NCI-H2196 (cell line): ENCODE data around the gene MARCKS.

Experiments
- DNase-seq: peaks from one replicate; lab custom pipeline; 2025; ENCODE audit not compliant: unreplicated experiment; lab: John Stamatoyannopoulos, UW

MARCKS gene, protein sequence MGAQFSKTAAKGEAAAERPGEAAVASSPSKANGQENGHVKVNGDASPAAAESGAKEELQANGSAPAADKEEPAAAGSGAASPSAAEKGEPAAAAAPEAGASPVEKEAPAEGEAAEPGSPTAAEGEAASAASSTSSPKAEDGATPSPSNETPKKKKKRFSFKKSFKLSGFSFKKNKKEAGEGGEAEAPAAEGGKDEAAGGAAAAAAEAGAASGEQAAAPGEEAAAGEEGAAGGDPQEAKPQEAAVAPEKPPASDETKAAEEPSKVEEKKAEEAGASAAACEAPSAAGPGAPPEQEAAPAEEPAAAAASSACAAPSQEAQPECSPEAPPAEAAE

DNA sequence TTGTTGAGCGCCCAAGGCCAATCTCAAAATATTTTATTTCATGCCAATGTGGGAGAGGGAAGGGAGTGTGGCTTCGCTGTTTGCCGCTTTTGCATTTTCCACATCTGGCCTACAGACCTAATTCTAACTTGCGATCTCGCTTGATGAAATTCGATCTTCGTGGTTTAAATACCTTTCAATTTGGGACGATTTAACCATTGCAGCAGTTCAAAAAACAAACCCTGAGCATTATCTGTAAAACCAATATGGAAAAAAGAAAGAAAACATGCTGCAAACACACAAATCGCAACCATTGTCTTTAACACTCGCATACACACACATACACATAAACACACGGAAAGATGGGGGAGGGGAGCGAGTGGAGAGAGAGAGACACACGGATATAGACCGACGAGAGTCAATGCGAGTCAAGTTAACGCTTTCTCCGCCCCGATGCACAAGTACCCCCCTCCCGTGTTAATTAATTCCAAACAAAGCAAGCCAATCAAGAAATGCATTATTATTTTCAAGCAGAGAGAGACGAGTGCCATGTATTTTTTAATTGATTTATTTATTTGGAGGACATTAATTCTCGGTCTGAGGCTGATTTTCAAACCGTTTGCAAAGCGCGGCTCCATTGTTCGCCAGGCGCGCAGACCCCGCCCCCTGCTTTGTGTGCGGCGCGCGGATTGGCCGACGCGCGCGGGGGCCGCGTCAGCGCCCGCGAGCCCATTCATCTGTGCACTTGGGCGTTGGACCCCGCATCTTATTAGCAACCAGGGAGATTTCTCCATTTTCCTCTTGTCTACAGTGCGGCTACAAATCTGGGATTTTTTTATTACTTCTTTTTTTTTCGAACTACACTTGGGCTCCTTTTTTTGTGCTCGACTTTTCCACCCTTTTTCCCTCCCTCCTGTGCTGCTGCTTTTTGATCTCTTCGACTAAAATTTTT, at the start of gene MARCKS:
Gene MARCKS, plus strand, starts transcription at position 721 of the 931 bp plus-strand sequence. CDS start 401 bp downstream, outside the sequence.
- peak; percentile 86 for DNase-seq

DNA sequence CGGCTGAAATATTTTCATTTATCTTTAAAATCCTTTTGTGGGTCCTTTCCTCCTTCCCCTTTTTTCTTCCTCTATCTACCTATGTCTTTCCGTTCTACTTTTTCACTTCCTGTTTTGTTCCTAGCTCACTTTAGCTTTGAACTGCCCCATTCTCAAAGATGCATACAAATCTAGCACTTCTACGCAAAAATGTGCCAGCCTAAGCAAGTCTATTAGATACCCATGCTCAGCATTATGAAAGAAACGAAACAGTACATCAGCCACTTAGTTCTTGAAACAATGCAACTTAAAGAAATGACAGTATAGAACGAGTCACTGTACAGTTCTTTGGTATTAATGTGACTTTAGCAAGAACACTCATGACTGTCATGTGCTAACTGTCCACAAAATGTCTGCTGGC, 47.3 kb upstream of the MARCKS start:
- no peak for DNase-seq

DNA sequence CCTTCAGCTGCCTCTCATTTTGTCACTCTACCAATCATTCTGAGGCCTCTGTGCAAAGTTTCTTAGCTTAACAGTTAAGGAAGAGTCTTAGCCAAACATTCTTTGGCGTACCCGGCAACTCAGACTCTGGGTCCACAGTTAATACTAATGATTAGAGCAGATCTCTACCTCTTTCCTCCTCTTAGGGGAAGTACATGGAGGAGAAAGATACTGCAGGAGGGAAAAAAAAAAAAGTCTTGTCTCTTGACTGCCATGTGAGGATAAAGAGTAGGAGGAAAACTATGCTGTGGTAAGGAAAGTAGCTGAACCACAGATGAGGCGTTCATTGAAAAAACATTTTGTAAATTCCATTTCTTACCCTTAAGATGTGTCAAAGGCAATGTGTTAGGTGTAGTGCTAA, 44.0 kb upstream of the MARCKS start:
- no peak for DNase-seq

DNA sequence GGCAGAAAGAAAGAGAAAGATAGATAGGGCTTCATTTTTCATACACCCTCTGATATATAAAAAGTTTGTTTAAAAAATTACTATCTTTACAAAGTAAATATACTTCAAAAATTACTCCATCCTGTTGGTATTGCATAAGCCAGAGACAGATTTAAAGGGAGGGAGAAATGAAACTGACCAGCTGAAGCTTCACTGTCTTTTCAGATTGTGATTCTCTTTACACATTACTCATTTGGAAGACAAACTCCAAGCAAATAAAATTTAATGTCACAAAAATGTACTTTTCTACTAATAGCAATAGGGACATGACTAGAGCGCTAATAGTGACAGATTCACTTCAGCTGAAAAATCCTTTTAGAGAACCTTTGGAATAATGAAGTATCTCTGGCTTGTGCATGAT, 38.6 kb upstream of the MARCKS start:
- DNase-seq = no peak

DNA sequence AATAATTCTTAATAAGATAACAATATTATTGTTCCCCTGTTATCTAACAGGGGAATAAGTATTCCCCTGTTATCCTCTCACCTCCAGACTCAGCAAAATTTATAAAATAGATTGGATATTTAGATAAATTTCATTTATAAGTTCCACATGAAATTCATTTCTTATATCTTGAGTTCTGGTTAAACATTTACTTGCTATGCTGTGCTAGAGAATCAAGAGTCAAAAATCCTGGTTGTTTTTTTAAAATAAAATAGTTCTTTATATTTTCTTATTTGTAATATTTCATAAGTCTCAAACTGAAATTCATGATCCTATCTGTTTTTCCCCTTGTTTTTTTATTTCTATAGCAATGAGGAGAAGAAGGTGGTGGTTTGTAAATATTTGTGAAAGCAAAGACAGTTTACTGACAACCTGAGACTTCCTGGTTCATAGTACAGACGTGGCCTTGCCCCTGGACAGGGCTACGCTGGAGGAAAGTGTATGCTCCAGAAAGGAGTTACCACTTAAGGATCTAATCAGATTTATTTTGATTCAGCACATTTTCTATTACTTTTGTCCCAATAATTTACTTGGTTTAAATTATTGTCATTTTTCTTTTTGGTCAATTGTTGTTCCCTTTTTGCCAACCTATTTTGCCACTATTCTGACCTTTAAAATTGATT, 37.8 kb upstream of the MARCKS start:
- DNase-seq = peak; percentile 25

DNA sequence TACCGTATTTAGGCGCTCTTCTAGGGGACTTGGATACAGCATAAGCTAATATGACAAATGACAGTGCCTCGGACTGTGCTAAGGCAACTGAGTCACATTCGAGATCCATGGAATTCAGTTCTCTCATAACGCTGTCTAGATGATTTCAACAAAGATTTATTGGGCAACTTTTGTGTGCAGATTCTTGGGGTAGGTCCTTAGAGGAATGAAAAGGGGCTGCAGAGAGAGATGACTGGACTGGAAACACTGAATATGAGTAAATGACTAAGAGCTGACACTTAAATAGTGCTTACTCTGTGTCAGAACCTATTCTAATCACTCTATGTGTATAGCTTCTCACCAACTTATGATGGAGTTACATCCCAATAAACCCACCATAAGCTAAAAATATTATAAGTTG, 36.4 kb upstream of the MARCKS start:
- no peak for DNase-seq

DNA sequence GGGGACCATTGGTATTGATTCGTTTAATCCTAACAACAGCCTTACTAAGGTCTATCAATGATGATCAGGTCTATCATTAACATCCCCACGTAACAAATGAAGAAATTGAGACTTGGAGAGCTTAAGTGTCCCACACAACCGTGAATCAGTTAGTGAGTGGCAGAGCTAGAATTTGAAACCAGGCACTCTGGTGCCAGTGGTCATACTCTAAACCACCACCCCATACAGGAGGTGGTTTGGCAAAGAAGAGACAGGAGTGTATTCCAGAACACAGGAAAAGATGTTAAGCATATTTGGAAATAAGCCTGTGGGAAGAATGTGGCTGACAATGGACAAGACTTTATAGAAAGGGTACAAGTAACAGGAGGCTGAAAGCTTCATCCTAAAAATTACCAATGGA, 35.7 kb upstream of the MARCKS start:
- no peak for DNase-seq

DNA sequence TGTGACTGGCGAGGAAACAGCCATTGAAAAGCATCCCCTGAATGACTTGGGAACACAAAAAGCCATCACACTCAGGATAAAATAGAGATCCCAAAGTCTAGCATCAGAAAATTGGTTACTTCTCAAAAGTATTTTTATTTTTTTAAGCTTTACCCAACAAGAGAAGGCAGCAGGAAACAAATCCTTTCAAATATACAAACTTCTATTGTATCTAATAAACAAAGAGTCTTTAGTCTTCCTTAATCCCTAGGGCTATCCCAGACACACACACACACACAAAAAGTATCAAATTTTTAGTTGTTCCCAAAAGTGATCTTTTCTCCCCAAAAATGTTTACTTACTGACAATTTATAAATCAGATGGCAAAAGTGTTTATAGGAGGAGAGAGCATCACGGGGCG, 33.2 kb upstream of the MARCKS start:
- no peak for DNase-seq

DNA sequence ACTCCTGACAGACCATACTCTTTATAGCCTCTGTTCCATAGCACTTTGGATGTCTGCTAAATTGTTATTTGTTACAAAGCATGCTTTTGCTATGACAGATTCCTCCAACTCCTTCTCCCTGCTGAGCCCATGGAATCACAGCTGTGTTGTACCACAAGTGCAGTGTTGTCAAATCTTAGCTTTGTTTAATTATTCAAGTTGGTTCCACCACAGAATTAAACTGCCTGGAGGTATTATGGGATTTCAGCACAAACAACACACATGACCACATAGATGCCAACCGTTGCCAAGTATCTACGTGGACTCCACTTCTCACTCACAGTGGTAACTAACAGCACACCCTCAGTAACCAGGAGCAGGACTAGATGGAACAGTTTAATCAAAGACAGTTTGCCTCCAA, 32.7 kb upstream of the MARCKS start:
- DNase-seq = no peak

DNA sequence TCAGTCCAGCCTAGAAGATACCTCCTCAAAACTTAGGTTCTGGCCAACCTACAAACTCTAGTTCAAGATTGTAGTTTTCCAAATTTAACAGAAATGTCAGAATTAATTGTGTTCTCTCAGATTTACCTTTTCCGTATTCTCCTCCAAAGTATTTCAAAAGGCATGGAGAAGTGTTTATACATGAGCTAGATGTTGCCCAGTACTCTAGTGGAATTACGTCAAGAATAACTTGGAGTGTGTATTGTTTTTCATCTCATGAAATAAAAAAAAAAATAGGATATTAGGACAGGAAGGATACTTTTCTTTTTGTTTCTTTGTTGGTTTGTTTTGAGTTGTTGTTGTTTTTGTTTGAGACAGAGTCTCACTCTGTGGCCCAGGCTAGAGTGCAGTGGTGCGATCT, 32.3 kb upstream of the MARCKS start:
- no peak for DNase-seq

DNA sequence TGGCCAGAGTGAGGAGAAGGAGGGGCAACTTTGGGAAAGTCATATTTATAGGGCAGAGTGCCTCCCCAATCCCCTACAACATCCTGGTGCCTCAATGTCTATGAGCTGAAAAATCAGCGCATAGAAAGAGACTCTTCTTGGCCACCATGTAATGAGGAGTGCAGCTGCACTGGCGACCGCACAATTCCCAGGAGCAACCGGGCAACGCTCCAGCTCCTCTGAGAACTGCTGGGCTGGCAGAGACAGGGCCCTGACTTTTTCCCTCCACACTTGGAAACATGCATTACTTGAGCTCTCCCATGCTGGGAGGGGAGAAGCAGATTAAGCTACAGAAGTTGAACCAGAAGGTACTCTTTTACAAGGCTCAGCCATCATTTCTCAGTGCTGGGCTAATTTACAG, 31.4 kb upstream of the MARCKS start:
- peak; percentile 74 for DNase-seq

DNA sequence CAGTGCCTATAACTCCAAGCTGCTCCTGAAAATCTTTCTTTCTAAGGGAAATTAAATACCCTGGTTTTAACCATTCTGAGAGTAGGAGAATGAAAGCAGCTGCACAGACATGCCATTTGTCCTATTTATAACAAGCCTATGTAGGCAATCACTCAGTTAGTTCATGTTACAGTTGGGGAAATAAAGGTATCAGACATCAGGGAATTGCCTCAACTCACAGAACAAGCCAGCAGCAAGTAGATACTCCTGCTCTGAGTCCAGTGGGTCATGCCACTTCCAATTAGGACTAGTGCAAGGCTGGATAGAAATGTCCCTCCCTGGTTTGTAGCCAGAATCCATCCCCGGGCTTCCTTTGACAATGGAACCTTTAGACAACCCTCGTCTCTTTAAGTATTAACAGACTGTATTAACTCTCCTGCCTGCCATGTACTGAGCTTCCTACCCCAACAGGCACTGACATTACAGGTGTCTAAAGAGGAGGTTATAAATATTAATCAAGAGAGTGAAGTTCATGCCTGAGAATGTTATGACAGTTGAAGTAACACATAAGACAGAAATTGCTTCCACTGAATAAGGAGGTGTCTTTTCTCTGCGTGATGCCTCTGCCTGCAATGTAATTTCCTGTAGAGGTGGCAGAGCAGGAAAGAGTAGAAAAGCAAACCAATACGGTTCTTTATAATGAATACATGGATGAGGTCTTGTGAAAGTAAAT, 28.0 kb upstream of the MARCKS start:
- DNase-seq = no peak

DNA sequence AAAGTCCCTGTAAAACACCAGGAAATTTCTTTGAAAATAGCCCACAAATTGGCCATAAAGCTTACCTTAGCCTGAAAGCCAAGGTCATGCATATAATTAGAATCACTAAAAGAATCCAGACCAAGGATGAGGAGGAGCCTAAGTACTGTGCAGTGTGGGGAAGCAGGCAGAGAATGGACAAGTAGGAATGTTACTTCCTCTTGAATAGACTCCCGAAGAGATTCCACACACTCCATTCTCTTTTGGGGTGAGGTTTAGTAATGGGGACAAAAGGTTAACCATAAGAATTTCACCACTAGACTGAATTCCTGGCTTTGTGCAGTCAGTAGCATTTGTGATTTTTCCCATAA, 27.5 kb upstream of the MARCKS start:
- DNase-seq = no peak

DNA sequence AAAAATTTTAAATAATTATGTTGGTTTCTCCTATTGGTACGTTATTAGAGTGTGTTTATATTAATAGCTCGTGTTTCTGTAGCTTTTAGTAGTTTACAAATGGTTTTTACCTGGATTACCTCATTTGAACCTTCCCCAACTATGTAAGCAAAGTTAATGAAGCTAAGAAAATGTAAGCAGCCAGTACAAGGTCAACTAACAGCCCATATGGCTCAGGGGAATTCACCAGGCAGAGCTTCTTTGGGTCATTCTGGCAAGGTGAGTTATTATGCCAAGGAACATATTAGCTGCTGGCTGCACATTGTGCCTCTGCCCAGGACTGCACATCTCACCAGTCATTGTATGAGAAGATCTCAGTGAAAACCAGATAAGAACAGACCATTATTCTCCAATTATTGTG, 27.0 kb upstream of the MARCKS start:
- DNase-seq = no peak

DNA sequence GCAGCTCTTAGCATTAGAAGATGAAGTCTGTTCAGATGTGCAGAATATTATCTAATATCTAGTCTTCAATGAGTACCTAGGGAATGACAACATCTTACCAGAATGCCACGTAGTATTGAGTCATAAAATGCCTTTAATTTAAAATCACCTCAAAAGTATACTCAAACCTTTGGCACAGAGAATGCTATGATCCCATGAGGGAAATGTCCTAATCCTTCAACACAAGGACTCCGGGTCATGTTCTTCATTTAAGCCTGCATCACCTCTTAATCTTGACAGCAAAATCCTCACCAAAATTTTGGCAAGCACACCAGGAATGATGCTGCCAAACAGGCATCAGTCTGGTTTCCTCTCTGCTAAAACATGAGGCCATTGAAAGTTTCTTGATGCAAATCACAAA, 23.6 kb upstream of the MARCKS start:
- DNase-seq = no peak

DNA sequence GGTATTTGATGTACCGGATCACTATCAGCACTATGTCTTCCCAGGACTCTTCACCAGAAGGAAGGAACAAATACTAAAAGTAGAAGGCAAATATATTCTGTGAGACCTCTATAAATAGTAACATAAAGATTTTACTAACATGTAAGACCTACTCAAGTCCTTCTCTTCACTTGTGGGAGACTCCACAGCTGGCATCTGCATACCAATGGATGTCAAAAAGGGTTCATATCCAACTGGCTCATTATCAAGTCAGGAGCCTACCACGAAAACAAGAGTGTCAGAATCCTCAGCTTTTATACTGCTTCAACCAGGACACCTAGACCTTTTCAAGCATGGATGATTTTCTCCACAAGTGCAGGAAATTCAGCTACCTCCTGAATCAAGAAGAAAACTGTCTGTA, 20.0 kb upstream of the MARCKS start:
- DNase-seq = no peak

DNA sequence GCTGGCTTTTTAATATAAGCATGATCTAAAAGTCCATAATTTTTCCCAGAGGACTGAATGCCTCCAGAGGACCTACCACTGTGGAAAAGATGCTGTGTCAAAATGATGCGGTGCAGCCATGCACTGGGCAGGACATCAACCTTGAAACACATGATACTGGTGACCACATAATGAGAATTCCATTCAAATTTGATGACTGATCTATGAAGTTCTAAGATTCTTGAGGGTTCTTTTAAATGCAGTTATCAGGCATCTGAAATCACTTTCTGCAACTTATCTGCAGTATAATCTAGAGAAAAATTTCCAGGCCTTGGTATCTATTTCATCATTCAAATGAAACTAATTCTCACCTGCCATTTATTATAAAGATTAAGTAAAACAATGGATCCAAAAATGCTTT, 15.0 kb upstream of the MARCKS start:
- no peak for DNase-seq

DNA sequence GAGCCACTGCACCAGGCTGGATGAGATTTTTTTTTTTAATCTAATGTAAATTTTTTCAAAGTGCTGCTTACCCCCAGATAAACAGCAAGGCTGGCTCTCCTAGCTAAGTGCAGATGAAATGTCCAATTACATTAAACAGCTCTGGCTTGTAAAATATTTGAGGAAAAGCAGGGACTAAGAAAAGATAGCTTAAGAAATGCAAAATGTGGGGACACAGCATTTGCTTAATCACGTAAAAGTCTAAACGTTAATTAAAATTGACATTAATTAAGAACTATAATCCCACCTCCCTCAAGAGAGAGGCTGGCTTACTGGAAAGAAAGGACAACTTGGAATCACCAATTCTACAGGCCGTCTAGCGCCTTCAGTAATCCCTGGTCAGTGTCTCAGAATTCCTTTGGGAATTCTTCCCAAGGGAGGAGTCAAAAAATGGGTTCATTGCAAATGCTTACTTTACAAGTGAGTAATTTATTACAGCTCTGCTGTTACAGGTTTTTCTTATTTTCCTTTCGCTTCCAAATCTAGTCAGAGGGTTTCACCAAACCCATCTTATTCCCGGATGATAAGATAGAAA, 13.6 kb upstream of the MARCKS start:
- DNase-seq = no peak

DNA sequence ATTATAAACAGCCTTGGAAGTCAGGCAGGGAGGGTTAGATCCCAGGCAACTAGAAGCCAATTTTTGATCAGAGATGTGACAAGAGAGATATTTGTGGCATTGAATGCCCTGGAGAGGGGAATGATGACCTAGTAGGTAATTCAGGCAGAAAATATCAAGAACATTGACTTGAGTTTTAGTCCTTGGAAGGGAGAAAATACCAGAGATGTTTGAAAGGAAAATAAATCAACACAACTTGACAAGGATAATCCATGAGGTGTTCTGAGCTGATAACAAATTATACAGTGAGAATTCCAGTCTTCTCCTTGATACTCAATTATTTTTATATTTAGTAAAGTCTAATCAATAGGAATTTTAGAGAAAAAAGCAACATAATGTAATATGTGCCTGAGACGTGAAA, 10.6 kb upstream of the MARCKS start:
- DNase-seq = no peak

DNA sequence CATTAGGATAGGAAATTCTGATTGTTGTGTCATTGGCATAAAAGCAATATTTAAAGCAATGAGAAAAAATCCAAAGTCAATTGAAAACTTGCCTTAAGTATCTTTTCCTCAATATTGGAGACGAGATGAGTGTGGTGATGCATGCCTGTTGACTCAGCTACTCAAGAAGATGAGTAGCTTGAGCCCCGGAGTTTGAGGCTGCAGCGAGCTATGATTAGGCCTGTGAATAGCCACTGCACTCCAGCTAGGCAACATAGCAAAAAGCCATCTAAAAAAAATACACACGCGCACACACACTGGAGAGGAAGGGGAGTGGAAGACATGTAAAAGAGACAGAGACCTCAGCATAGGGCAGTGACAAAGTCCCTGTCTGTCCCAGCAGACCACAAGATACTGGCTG, 9.7 kb upstream of the MARCKS start:
- no peak for DNase-seq

DNA sequence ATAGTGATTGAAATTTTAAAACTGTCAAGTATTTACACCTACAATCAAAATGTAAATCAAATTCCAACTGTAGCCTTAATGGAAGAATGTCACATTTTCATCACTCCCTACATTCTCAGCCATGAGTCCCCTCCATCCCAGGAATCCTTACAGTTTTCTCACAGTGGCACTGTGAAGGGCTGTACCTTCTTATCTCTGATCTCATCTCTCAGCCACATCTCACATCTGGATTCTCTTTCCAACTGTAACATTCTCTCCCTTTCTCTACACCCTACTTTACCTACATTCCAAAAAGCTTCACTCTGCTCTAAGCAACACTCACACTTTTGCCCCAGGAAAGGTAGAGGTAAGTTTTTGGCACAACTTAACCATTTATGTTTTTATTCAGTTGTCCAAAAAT, 8.9 kb upstream of the MARCKS start:
- no peak for DNase-seq
